PFSK-1 (cell line): Measurements from ENCODE around the gene GPC6.

Experiments used
- FOXP2 ChIP-seq: optimal IDR thresholded peaks from 2 replicates; pipeline ENCODE3; 2011; ENCODE audit warnings: borderline replicate concordance, control low read depth, inconsistent platforms; ENCODE audit not compliant: insufficient read depth; ENCODE audit errors: extremely low read length, extremely low read depth
- POLR2AphosphoS5 ChIP-seq: IDR thresholded peaks from 2 replicates; pipeline ENCODE4 v1.6.1; 2012; ENCODE audit warnings: low read depth, mild to moderate bottlenecking, control low read depth, low read length, moderate library complexity
- SIN3A ChIP-seq: IDR thresholded peaks from 2 replicates; pipeline ENCODE4 v1.6.1; 2012; ENCODE audit warnings: mild to moderate bottlenecking, low read length, moderate library complexity, borderline replicate concordance; ENCODE audit not compliant: insufficient read depth
- TAF1 ChIP-seq: IDR thresholded peaks from 2 replicates; pipeline ENCODE4 v1.6.1; 2012; ENCODE audit warnings: low read length, control low read depth, borderline replicate concordance; ENCODE audit not compliant: insufficient read depth
- TF ChIP-seq, protein P1 (sequence below), 2 experiments: IDR thresholded peaks; 2 replicates each; pipeline versions ENCODE4 v1.6.1 to v1.8.0; 2011 to 2012; ENCODE audit warnings: low read depth in 2 of 2, low read length in 2 of 2, control low read depth in 1 of 2, inconsistent platforms in 1 of 2, mild to moderate bottlenecking in 1 of 2, moderate library complexity in 1 of 2; ENCODE audit not compliant: insufficient read depth in 1 of 2

Gene GPC6

DNA sequence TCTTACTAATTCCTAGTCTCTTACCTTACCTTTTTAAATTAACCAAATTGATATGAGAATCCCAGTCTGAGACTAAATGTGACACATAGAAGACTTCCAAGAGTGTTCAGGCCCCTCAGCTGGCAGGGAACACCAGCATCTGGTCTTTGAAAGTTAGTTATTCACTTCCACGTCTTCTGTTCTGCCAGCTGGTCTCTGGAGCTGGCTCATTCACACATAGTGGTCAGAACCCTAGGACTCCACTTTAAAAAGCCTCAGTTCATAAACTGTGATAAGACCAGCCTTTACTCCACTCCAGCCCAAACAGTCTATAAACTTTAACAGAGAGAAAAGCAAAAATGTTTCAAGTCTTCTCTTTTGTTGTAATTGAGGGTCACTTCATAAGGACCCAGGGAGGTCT is 989.9 kb downstream of the GPC6 start:
- TF ChIP-seq POLR2AphosphoS5 (no peak), SIN3A (no peak), FOXP2 (no peak), TAF1 (no peak)
- TF ChIP-seq, protein P1, sequence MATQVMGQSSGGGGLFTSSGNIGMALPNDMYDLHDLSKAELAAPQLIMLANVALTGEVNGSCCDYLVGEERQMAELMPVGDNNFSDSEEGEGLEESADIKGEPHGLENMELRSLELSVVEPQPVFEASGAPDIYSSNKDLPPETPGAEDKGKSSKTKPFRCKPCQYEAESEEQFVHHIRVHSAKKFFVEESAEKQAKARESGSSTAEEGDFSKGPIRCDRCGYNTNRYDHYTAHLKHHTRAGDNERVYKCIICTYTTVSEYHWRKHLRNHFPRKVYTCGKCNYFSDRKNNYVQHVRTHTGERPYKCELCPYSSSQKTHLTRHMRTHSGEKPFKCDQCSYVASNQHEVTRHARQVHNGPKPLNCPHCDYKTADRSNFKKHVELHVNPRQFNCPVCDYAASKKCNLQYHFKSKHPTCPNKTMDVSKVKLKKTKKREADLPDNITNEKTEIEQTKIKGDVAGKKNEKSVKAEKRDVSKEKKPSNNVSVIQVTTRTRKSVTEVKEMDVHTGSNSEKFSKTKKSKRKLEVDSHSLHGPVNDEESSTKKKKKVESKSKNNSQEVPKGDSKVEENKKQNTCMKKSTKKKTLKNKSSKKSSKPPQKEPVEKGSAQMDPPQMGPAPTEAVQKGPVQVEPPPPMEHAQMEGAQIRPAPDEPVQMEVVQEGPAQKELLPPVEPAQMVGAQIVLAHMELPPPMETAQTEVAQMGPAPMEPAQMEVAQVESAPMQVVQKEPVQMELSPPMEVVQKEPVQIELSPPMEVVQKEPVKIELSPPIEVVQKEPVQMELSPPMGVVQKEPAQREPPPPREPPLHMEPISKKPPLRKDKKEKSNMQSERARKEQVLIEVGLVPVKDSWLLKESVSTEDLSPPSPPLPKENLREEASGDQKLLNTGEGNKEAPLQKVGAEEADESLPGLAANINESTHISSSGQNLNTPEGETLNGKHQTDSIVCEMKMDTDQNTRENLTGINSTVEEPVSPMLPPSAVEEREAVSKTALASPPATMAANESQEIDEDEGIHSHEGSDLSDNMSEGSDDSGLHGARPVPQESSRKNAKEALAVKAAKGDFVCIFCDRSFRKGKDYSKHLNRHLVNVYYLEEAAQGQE (IDR thresholded peaks at IDR 0.05; ENCODE audit: insufficient read depth in 1 of 2, low read depth in 2 of 2, low read length in 2 of 2), result no peak

DNA sequence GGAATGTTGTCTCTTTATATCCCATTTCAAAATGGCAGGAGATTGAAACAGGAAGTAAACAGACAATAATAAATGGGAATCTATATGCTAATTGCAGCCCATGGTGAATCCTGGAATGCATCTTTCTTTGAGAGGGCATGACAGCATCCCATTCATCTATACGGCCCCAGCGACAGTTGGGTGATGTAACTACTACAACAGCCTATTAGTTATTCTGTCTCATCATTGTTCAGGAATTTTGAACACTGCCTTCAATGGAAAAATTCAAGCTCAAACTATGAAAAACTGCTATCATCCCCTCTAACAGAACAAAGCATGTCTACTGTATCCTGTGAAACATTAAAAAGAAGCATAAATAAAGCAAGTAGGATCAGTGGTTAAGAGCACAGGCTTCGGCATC is 990.8 kb downstream of the GPC6 start:
- TF ChIP-seq SIN3A (no peak), POLR2AphosphoS5 (no peak), TAF1 (no peak), FOXP2 (no peak)
- TF ChIP-seq, protein P1 (IDR thresholded peaks at IDR 0.05; ENCODE audit: insufficient read depth in 1 of 2, low read depth in 2 of 2, low read length in 2 of 2), result no peak

GRCh38 chr13:94218537-94218936 is 991.9 kb downstream of the GPC6 start:
- TF ChIP-seq POLR2AphosphoS5, result no peak

DNA sequence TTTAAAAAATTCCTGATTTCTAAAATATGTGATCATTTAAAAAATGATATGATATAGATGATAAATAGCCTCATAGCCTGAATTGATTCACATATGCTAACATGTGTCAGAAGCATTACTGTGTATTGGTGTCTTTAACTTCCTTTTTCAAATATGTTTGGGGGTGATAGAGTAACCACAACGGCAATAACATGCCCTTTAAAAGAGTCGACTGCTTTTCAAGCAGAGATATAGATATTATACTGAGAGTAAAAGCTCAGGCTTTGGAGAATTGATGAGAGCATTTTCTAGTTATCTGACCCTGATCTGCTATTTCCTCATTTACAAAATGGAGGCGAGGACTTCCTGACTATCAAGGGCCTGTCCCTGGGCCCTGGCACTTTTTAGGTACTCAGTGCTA is 992.3 kb downstream of the GPC6 start:
- TF ChIP-seq, protein P1 (IDR thresholded peaks at IDR 0.05; ENCODE audit: insufficient read depth in 1 of 2, low read depth in 2 of 2, low read length in 2 of 2), result no peak
- no peak for TF ChIP-seq SIN3A
- no peak for TF ChIP-seq POLR2AphosphoS5
- TF ChIP-seq FOXP2, result no peak
- no peak for TF ChIP-seq TAF1

DNA sequence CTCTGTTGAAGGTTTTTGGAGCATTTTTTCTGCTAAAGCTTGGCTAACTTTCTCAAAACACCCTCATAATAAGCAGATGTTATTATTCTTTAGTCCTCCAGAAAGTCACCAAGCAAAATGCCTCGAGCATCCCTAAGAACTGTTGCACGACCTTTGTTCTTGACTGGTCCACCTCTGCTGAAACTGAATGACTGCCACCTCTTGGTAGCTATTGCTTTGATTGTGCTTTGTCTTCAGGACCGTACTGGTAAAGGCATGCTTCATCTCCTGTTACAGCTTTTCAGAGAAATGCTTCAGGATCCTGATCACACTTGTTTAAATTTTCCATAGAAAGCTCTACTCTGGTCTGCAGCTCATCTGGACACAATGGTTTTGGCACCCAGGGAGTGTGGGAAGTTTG is 998.1 kb downstream of the GPC6 start:
- TF ChIP-seq, protein P1 (IDR thresholded peaks at IDR 0.05; ENCODE audit: insufficient read depth in 1 of 2, low read depth in 2 of 2, low read length in 2 of 2), result no peak
- no peak for TF ChIP-seq FOXP2
- TF ChIP-seq POLR2AphosphoS5, result no peak
- no peak for TF ChIP-seq TAF1
- no peak for TF ChIP-seq SIN3A
